ENCODE measurements around the gene RPS6KA2. TPM values are rescaled to one million over a fixed set of nuclear protein-coding genes. Genes with fewer than 3 reads are reported as not detected.

The RPS6KA2 gene
- total RNA-seq, 1 experiment from 2014 or later = 18.5 TPM

- intact Hi-C loops (cut with micrococcal nuclease; ENCODE audit: unreplicated experiment) = no loop called here
- no peaks in the 10 kb centered on the region; the same call in 1 of the 2 replicates for H3K9me3 ChIP-seq (ENCODE audit: insufficient read depth, low read depth)
- no peaks in the 10 kb centered on the region for H3K9me2 ChIP-seq (ENCODE audit: insufficient read depth)
- no peaks in the 10 kb centered on the region for H3F3A ChIP-seq (ENCODE audit: insufficient read depth, low read depth)
- no peaks in the 10 kb centered on the region for H3K4me1 ChIP-seq (replicated peaks; ENCODE audit: insufficient read depth)
- POLR2A ChIA-PET (ENCODE audit: unreplicated experiment) = no interaction called here
- no peak for TF ChIP-seq EZH2 (IDR thresholded peaks at IDR 0.05; ENCODE audit: low read depth)
- no peak for TF ChIP-seq CTCF (conservative IDR thresholded peaks at IDR 0.05)
- no peak overlapping the region for H3K4me3 ChIP-seq
- no TSS peak for BruUV-seq (replicated peaks)
- CTCF ChIA-PET = no interaction called here
- H3K79me2 ChIP-seq (ENCODE audit: low read depth) = no peaks in the 10 kb centered on the region
- H3K27me3 ChIP-seq (ENCODE audit: insufficient read depth, low read depth) = no peaks in the 10 kb centered on the region
- H3K27ac ChIP-seq = no peak overlapping the region
- H4K20me1 ChIP-seq (ENCODE audit: insufficient read depth) = no peaks in the 10 kb centered on the region
- no peak for DNase-seq
- no peaks in the 10 kb centered on the region for H3K36me3 ChIP-seq (ENCODE audit: low read depth)
- no peak overlapping the region for H3K4me2 ChIP-seq
- no peak overlapping the region for H2AFZ ChIP-seq
Measured at GRCh38 chr6:166523782-166524559, 103.1 kb downstream of the RPS6KA2 start.

- no peaks in the 10 kb centered on the region for H3F3A ChIP-seq (ENCODE audit: insufficient read depth, low read depth)
- H3K4me1 ChIP-seq (replicated peaks; ENCODE audit: insufficient read depth) = no peaks in the 10 kb centered on the region
- H3K36me3 ChIP-seq (ENCODE audit: low read depth) = no peaks in the 10 kb centered on the region
- H2AFZ ChIP-seq = no peak overlapping the region
- no peaks in the 10 kb centered on the region for H3K9me3 ChIP-seq (ENCODE audit: insufficient read depth, low read depth)
- H4K20me1 ChIP-seq (ENCODE audit: insufficient read depth) = no peaks in the 10 kb centered on the region
- H3K79me2 ChIP-seq (ENCODE audit: low read depth) = no peaks in the 10 kb centered on the region
- no peak for DNase-seq
- no peak overlapping the region for H3K4me3 ChIP-seq
- H3K4me2 ChIP-seq = no peak overlapping the region
- TF ChIP-seq CTCF (conservative IDR thresholded peaks at IDR 0.05) = no peak
- no peak for TF ChIP-seq EZH2 (IDR thresholded peaks at IDR 0.05; ENCODE audit: low read depth)
- CTCF ChIA-PET = no interaction called here
- intact Hi-C loops (cut with micrococcal nuclease; ENCODE audit: unreplicated experiment) = no loop called here
- BruUV-seq (replicated peaks) = no TSS peak
- H3K27me3 ChIP-seq (ENCODE audit: insufficient read depth, low read depth) = no peaks in the 10 kb centered on the region
- POLR2A ChIA-PET (ENCODE audit: unreplicated experiment) = no interaction called here
- no peak overlapping the region for H3K27ac ChIP-seq
- no peaks in the 10 kb centered on the region for H3K9me2 ChIP-seq (ENCODE audit: insufficient read depth)
Measured at GRCh38 chr6:166520905-166521834, 105.9 kb downstream of the RPS6KA2 start.

GRCh38 chr6:166516251-166516884 lies 110.7 kb downstream of the RPS6KA2 start:
- Histone ChIP-seq H3K4me1 (replicated peaks; ENCODE audit: insufficient read depth) (no peaks in the 10 kb centered on the region), H3K27ac (no peak overlapping the region), H3K79me2 (ENCODE audit: low read depth) (no peaks in the 10 kb centered on the region), H3K4me2 (no peak overlapping the region), H4K20me1 (ENCODE audit: insufficient read depth) (no peaks in the 10 kb centered on the region), H3K4me3 (no peak overlapping the region), H2AFZ (no peak overlapping the region), H3K27me3 (ENCODE audit: insufficient read depth, low read depth) (no peaks in the 10 kb centered on the region), H3K9me2 (ENCODE audit: insufficient read depth) (no peaks in the 10 kb centered on the region), H3K36me3 (ENCODE audit: low read depth) (no peaks in the 10 kb centered on the region), H3K9me3 (ENCODE audit: insufficient read depth, low read depth) (no peaks in the 10 kb centered on the region), H3F3A (ENCODE audit: insufficient read depth, low read depth) (no peaks in the 10 kb centered on the region)
- TF ChIP-seq CTCF (conservative IDR thresholded peaks at IDR 0.05) = no peak
- no peak for TF ChIP-seq EZH2 (IDR thresholded peaks at IDR 0.05; ENCODE audit: low read depth)
- DNase-seq = no peak
- CTCF ChIA-PET = no interaction called here
- BruUV-seq (replicated peaks) = no TSS peak
- intact Hi-C loops (cut with micrococcal nuclease; ENCODE audit: unreplicated experiment) = loop anchor here (10.0 kb wide), 1 partner anchor 258 kb away; no protein-coding TSS in a partner anchor
- POLR2A ChIA-PET (ENCODE audit: unreplicated experiment) = no interaction called here
